Right lobe of liver (tissue), 6 donors: ENCODE results near the gene S1PR5. TPM values are rescaled to one million over a fixed set of nuclear protein-coding genes. Genes with fewer than 3 reads are reported as not detected.

ENCODE experiments used
- ATAC-seq, 4 donors: fragments of 200-7000 bp; cut with Tn5 transposase; one replicate each; pipeline ENCODE4 v1.9.1; 2020; ENCODE audit warnings: mild to moderate bottlenecking in 4 of 4, moderate library complexity in 4 of 4
- DNase-seq, 3 donors: peaks; one replicate each; pipeline ENCODE4 v3.0.0-alpha.2; 2020
- H3K27ac ChIP-seq, 3 donors: fragments of 200-600 bp; one replicate each; pipeline ENCODE4 v1.8.0; 2022
- H3K27me3 ChIP-seq, 2 donors: fragments of 200-600 bp; one replicate each; pipeline ENCODE4 v1.8.0; 2022
- H3K36me3 ChIP-seq, 4 donors: fragments of 200-600 bp; sonication (generic) in 1 of 4; one replicate each; pipeline versions ENCODE4 v1.5.1 to v1.8.0; 2017 to 2022; ENCODE audit warnings: control low read depth in 1 of 4
- H3K4me1 ChIP-seq, 4 donors: fragments of 200-600 bp; sonication (generic) in 1 of 4; one replicate each; pipeline versions ENCODE4 v1.5.1 to v1.8.0; 2017 to 2022; ENCODE audit warnings: control low read depth in 1 of 4
- H3K4me3 ChIP-seq, 3 donors: fragments of 200-600 bp; one replicate each; pipeline ENCODE4 v1.8.0; 2022
- H3K9me3 ChIP-seq, 4 donors: fragments of 200-600 bp; sonication (generic) in 1 of 4; one replicate each; pipeline versions ENCODE4 v1.5.1 to v1.8.0; 2017 to 2022; ENCODE audit warnings: control low read depth in 1 of 4
- CTCF ChIP-seq, 4 donors: fragments of 200-600 bp in 3 of 4; fragments of 450-650 bp in 1 of 4; IDR thresholded peaks; one replicate each; pipeline versions ENCODE4 v1.5.1 to v1.8.0; 2016 to 2022; ENCODE audit warnings: antibody characterized with exemption in 4 of 4, mild to moderate bottlenecking in 2 of 4
- POLR2A ChIP-seq: fragments of 450-650 bp; IDR thresholded peaks from one replicate; pipeline ENCODE4 v1.6.1; 2017; ENCODE audit warnings: antibody characterized with exemption, mild to moderate bottlenecking
- WGBS: methylation state at CpG from one replicate; pipeline ENCODE4 v1.1.6; 2018; ENCODE audit warnings: low coverage, low lambda C conversion rate; ENCODE audit not compliant: insufficient coverage; ENCODE audit errors: missing lambda C conversion rate; 5-methylcytosine and 5-hydroxymethylcytosine counted together
- intact Hi-C, 2 donors: fragments of 100-400 bp; cut with DNase I; formaldehyde crosslinking; loops; one replicate each; pipeline versions ENCODE4 v1.11.2 to v1.14.1; 2022
- total RNA-seq, 6 experiments: library from RNA; depleted of rRNA in 2 of 6; stranded (reverse); fragments of >200 nt in 2 of 6; fragmentation: NEBNext Ultra II Directional in 3 of 6; extraction: Animal tissue kit (Norgen Biotek cat#: 25700) in 3 of 6; gene quantifications; one replicate each; pipeline versions ENCODE4 v1.1.0 to v1.2.4, GENCODE V29; 2016 to 2023
- donor health status: DM: no; HTN: yes; CAD: no.
- donor health status: DM: no; HTN: no; CAD: no.
- donor health status: DM: no; HTN: no; CAD: no.
- donor health status: DM: no; HTN: yes; CAD: no.
- donor health status: DM: no; HTN: yes; CAD: no.

Gene S1PR5
- total RNA-seq, 6 experiments from 2014 or later, result 0.20 to 0.43 (median 0.35) TPM; not detected in 1

GRCh38 chr19:10508707-10509106 is 8.5 kb downstream of the S1PR5 start:
- no peaks in the 10 kb centered on the region for H3K36me3 ChIP-seq
- H3K4me3 ChIP-seq, result no peak overlapping the region
- no peak overlapping the region for H3K27ac ChIP-seq
- no peaks in the 10 kb centered on the region for H3K9me3 ChIP-seq
- no peaks in the 10 kb centered on the region for H3K4me1 ChIP-seq
- TF ChIP-seq CTCF (IDR thresholded peaks at IDR 0.05) (no peak), POLR2A (no peak)
- ATAC-seq (no peak), DNase-seq (no peak)
- 35% methylated on average over 3 of the region's 3 CpGs for WGBS
- intact Hi-C loops, result no loop called here
- peaks cover 0 to 9% of the 10 kb centered on the region in 2 donors for H3K27me3 ChIP-seq

- H3K4me3 ChIP-seq, result no peak overlapping the region
- 93% methylated on average over 5 of the region's 16 CpGs for WGBS
- intact Hi-C loops, result no loop called here
- ATAC-seq (no peak), DNase-seq (no peak)
- H3K27ac ChIP-seq, result no peak overlapping the region
- no peaks in the 10 kb centered on the region for H3K36me3 ChIP-seq
- no peaks in the 10 kb centered on the region for H3K9me3 ChIP-seq
- no peaks in the 10 kb centered on the region for H3K4me1 ChIP-seq
- TF ChIP-seq POLR2A, result no peak
- no peak for TF ChIP-seq CTCF (IDR thresholded peaks at IDR 0.05)
- H3K27me3 ChIP-seq, result peaks cover 0 to 3% of the 10 kb centered on the region in 2 donors
Measured at GRCh38 chr19:10508036-10508435, 9.2 kb downstream of the S1PR5 start.

- H3K27ac ChIP-seq, result no peak overlapping the region
- no peaks in the 10 kb centered on the region for H3K9me3 ChIP-seq
- TF ChIP-seq POLR2A (no peak), CTCF (IDR thresholded peaks at IDR 0.05) (peak; percentile 58 to 79 (median 75))
- DNase-seq, result peak; percentile 69 to 76 (median 71)
- ATAC-seq, result peak in 3 of 4 donors; percentile 9 to 26 (median 16)
- H3K4me1 ChIP-seq, result peaks cover 0 to 11% (median 5%) of the 10 kb centered on the region in 4 donors
- H3K4me3 ChIP-seq, result no peak overlapping the region
- H3K27me3 ChIP-seq, result no peaks in the 10 kb centered on the region
- intact Hi-C loops, result no loop called here
- WGBS, result 19% methylated on average over 6 of the region's 17 CpGs
- no peaks in the 10 kb centered on the region for H3K36me3 ChIP-seq
Measured at GRCh38 chr19:10505583-10506229, 11.5 kb downstream of the S1PR5 start.

- Histone ChIP-seq H3K9me3 (no peaks in the 10 kb centered on the region), H3K4me3 (peak within 1 kb of the TSS; percentile 91 to 100 (median 92)), H3K27ac (peak within 1 kb of the TSS; percentile 98 to 99 (median 98)), H3K36me3 (peaks cover 0 to 11% (median 0%) of the 10 kb centered on the region in 4 donors), H3K27me3 (no peaks in the 10 kb centered on the region), H3K4me1 (peaks cover 0 to 36% (median 18%) of the 10 kb centered on the region in 4 donors)
- DNase-seq (peak in 2 of 3 donors; percentile 58 to 68), ATAC-seq (peak; percentile 0 to 7 (median 2))
- 12% methylated on average over 24 of the region's 73 CpGs for WGBS
- intact Hi-C loops, result no loop called here
- TF ChIP-seq CTCF (IDR thresholded peaks at IDR 0.05) (no peak), POLR2A (no peak)
Measured at GRCh38 chr19:10503002-10503789, 14.1 kb downstream of the S1PR5 start, which contains the start of gene KEAP1. Gene KEAP1, minus strand, starts transcription at chr19:10503356. Its CDS starts 3,323 bp downstream, at chr19:10500033.
